K562 (cell line): ENCODE results near the gene GHRL. TPM values are rescaled to one million over a fixed set of nuclear protein-coding genes. Genes with fewer than 3 reads are reported as not detected.

Experiments used
- ATAC-seq: fragments of 200-7000 bp; cut with Tn5 transposase; 3 replicates; pipeline ENCODE4 v1.9.1; 2020; ENCODE audit warnings: moderate library complexity
- BruUV-seq: library from RNA; stranded (reverse); fragments of 400-500 nt; replicated peaks from 2 replicates; lab custom pipeline; 2021; lab: Mats Ljungman, UMichigan
- CTCF ChIA-PET: fragments of 300-600 bp; formaldehyde crosslinking; extraction: SDS; loops from one replicate; lab custom pipeline; 2021; ENCODE audit warnings: low intra/inter-chr PET ratio; lab: Yijun Ruan, JAX
- POLR2A ChIA-PET: fragments of 300-600, 350-650 bp; sonication (Branson Sonifier 250); formaldehyde crosslinking; extraction: SDS; loops from one replicate; lab custom pipeline; 2021; ENCODE audit warnings: antibody characterized with exemption, inconsistent platforms; lab: Yijun Ruan, JAX
- DNase-seq, 4 experiments: peaks; one replicate each; pipeline versions ENCODE4 v3.0.0 to v3.0.0-alpha.2; 2011 to 2018; ENCODE audit warnings: low spot score in 3 of 4, mixed read lengths in 3 of 4; ENCODE audit errors: extremely low read depth in 1 of 4
- FAIRE-seq: peaks from 2 replicates; lab custom pipeline; 2011; peaks lifted over from hg19 to GRCh38; lab: Jason Lieb, UNC
- H2AFZ ChIP-seq: 2 replicates; pipeline ENCODE4 v1.6.0; 2011; ENCODE audit warnings: low read depth, low read length, control low read depth, inconsistent platforms
- H3K27ac ChIP-seq: fragments of 200-600 bp; 3 replicates; pipeline ENCODE4 v1.8.0; 2011; ENCODE audit warnings: low read depth, mild to moderate bottlenecking, control low read depth, inconsistent platforms, low read length, moderate library complexity, mixed read lengths; ENCODE audit errors: extremely low read depth
- H3K27me3 ChIP-seq, 2 experiments: fragments of 300-600 bp in 1 of 2; 2 replicates in 1 of 2; 3 replicates in 1 of 2; pipeline versions ENCODE4 v1.6.0 to v1.8.0; 2011; ENCODE audit warnings: inconsistent platforms in 2 of 2, low read length in 2 of 2, mild to moderate bottlenecking in 1 of 2, mixed read lengths in 1 of 2, moderate library complexity in 1 of 2; ENCODE audit not compliant: control insufficient read depth in 2 of 2, insufficient read depth in 2 of 2
- H3K36me3 ChIP-seq: fragments of 300-600 bp; 3 replicates; pipeline ENCODE4 v1.8.0; 2011; ENCODE audit warnings: mild to moderate bottlenecking, low read length, inconsistent platforms; ENCODE audit not compliant: control insufficient read depth, insufficient read depth
- H3K4me1 ChIP-seq, 2 experiments: fragments of 200-600 bp in 1 of 2; replicated peaks in 1 of 2; 2 replicates in 1 of 2; 3 replicates in 1 of 2; pipeline versions ENCODE4 v1.5.1 to v1.8.0; 2011; ENCODE audit warnings: inconsistent platforms in 2 of 2, low read length in 2 of 2, mild to moderate bottlenecking in 1 of 2, mixed read lengths in 1 of 2, moderate library complexity in 1 of 2; ENCODE audit not compliant: control insufficient read depth in 2 of 2, insufficient read depth in 2 of 2
- H3K4me2 ChIP-seq: 2 replicates; pipeline ENCODE4 v1.6.1; 2011; ENCODE audit warnings: low read length, control low read depth, inconsistent platforms, mixed read lengths; ENCODE audit not compliant: insufficient read depth
- H3K4me3 ChIP-seq: fragments of 200-600 bp; sonication (generic), shearing (Covaris generic); 2 replicates; pipeline ENCODE4 v1.5.1; 2016; ENCODE audit warnings: control low read depth, inconsistent platforms
- H3K79me2 ChIP-seq: fragments of 200-600 bp; 3 replicates; pipeline ENCODE4 v1.8.0; 2011; ENCODE audit warnings: low read length, inconsistent platforms; ENCODE audit not compliant: control insufficient read depth, insufficient read depth
- H3K9ac ChIP-seq, 2 experiments: 2 replicates each; pipeline versions ENCODE4 v1.6.0 to v1.6.1; 2011; ENCODE audit warnings: low read depth in 2 of 2, low read length in 2 of 2, control low read depth in 1 of 2, inconsistent platforms in 1 of 2, mild to moderate bottlenecking in 1 of 2, mixed read lengths in 1 of 2; ENCODE audit not compliant: insufficient read depth in 1 of 2
- H3K9me1 ChIP-seq: one replicate; pipeline ENCODE4 v1.6.0; 2011; ENCODE audit warnings: inconsistent platforms, mild to moderate bottlenecking, low read length, moderate library complexity; ENCODE audit not compliant: control insufficient read depth, insufficient read depth
- H3K9me3 ChIP-seq: replicated peaks from 2 replicates; pipeline ENCODE4 v1.5.1; 2011; ENCODE audit warnings: low read depth, low read length, inconsistent platforms; ENCODE audit not compliant: control insufficient read depth, insufficient read depth
- H4K20me1 ChIP-seq: replicated peaks from 2 replicates; pipeline ENCODE4 v1.6.1; 2011; ENCODE audit warnings: low read length, inconsistent platforms, mixed read lengths; ENCODE audit not compliant: control insufficient read depth, insufficient read depth
- CREM ChIP-seq: IDR thresholded peaks from 2 replicates; pipeline ENCODE4 v1.6.1; 2014; ENCODE audit warnings: antibody characterized with exemption, low read depth
- E2F3 ChIP-seq: fragments of 250-450 bp; sonication (Bioruptor Pico); IDR thresholded peaks from 2 replicates; pipeline ENCODE4 v1.4.0; 2020; ENCODE audit warnings: mild to moderate bottlenecking
- GTF3C2 ChIP-seq: IDR thresholded peaks from 3 replicates; pipeline ENCODE4 v1.6.1; 2011; ENCODE audit warnings: borderline replicate concordance, mild to moderate bottlenecking, moderate library complexity; ENCODE audit not compliant: insufficient read length; ENCODE audit errors: extremely low read depth
- LARP7 ChIP-seq: fragments of 450-650 bp; IDR thresholded peaks from 2 replicates; pipeline ENCODE4 v1.6.1; 2016
- SRSF3 ChIP-seq: fragments of 200-400 bp; formaldehyde crosslinking; IDR thresholded peaks from 2 replicates; pipeline ENCODE4 v1.6.1; 2016; ENCODE audit warnings: mild to moderate bottlenecking, low read length, moderate library complexity; ENCODE audit not compliant: insufficient read depth
- STAT5A ChIP-seq: IDR thresholded peaks from 2 replicates; pipeline ENCODE4 v1.6.1; 2012; ENCODE audit warnings: low read length, inconsistent platforms, borderline replicate concordance
- SUPT5H ChIP-seq: fragments of 450-650 bp; IDR thresholded peaks from 2 replicates; pipeline ENCODE4 v1.6.1; 2016
- ZNF780A ChIP-seq: fragments of 250-450 bp; sonication (Bioruptor Pico); IDR thresholded peaks from 2 replicates; pipeline ENCODE4 v1.5.0; 2021; ENCODE audit warnings: mild to moderate bottlenecking
- WGBS: fragments of 100-300 bp; shearing (Covaris generic); methylation state at CpG from one replicate; pipeline ENCODE4 v1.1.6; 2016; ENCODE audit warnings: low coverage, mixed read lengths; ENCODE audit not compliant: insufficient coverage; ENCODE audit errors: missing lambda C conversion rate; 5-methylcytosine and 5-hydroxymethylcytosine counted together
- in situ Hi-C: fragments of 300-500 bp; cut with MboI; formaldehyde crosslinking; loops from 4 replicates; pipeline ENCODE4 v1.15.0; 2018; ENCODE audit warnings: inconsistent platforms, mixed read lengths
- intact Hi-C: fragments of 100-400 bp; cut with micrococcal nuclease; formaldehyde crosslinking; loops from 2 replicates; pipeline ENCODE4 v1.14.2; 2022
- polyA plus RNA-seq, 8 experiments: library from polyadenylated mRNA; depleted of rRNA in 4 of 8; stranded (reverse) in 5 of 8; unstranded in 3 of 8; fragments of >200 nt; fragmentation: Nextera tagmentation in 2 of 8; fragmentation: Illumina TruSeq in 1 of 8; extraction: Ambion mirVana in 2 of 8; extraction: Trizol in 1 of 8; gene quantifications; 2 replicates each; pipeline versions ENCODE4 v1.2.1 to v1.2.3, GENCODE V29; 2011 to 2014; ENCODE audit warnings: inconsistent platforms in 1 of 8, missing spikeins in 1 of 8
- total RNA-seq, 7 experiments: library from RNA; depleted of rRNA in 6 of 7; stranded (reverse); fragments of >200 nt in 6 of 7; fragmentation: Illumina TruSeq in 2 of 7; extraction: Trizol in 2 of 7; gene quantifications; 2 replicates each; pipeline versions ENCODE4 v1.2.1 to v1.2.3, GENCODE V29; 2011 to 2021; ENCODE audit warnings: low replicate concordance in 1 of 7

The GHRL gene
- total and polyA plus RNA-seq, 9 of the 15 experiments (the other 6 are each of a cell fraction or from before 2014, with no cell fraction given) = 0.08 to 0.29 (median 0.15) TPM; not detected in 5

- TF ChIP-seq SRSF3 = no peak
- no peak for TF ChIP-seq CREM
These were observed 17.8 kb upstream of the GHRL start (continued) for GRCh38 chr3:10310578-10310977.

GRCh38 chr3:10309736-10310135, 17.0 kb upstream of the GHRL start:
- in situ Hi-C loops = loop anchor here (25.0 kb wide), 1 partner anchor 797 kb away; no protein-coding TSS in a partner anchor
- Histone ChIP-seq H3K9ac (no peak overlapping the region), H3K4me1 (peaks cover 0 to 5% of the 10 kb centered on the region in 2 experiments; a peak in 2 of 5 replicates), H3K36me3 (peaks cover 93% of the 10 kb centered on the region), H3K27me3 (no peaks in the 10 kb centered on the region), H3K79me2 (no peaks in the 10 kb centered on the region), H3K4me3 (no peak overlapping the region), H4K20me1 (peaks cover 5% of the 10 kb centered on the region; the same call in 1 of the 2 replicates), H3K4me2 (no peak overlapping the region), H3K9me3 (no peaks in the 10 kb centered on the region), H3K27ac (no peak overlapping the region), H2AFZ (no peak overlapping the region), H3K9me1 (peaks cover 4% of the 10 kb centered on the region)
- POLR2A ChIA-PET = interaction anchor here (0.6 to 1.7 kb wide), 4 partner anchors 10 to 111 kb away, joined by 3 to 6 read pairs (median 4); partner anchors contain the start of gene SEC13
- CTCF ChIA-PET = no interaction called here
- FAIRE-seq (no peak), ATAC-seq (no peak), DNase-seq (no peak)
- intact Hi-C loops = no loop called here
- TF ChIP-seq ZNF780A (CRISPR knock-in tag) = no peak
- no peak for TF ChIP-seq SUPT5H
- no peak for TF ChIP-seq GTF3C2
- TF ChIP-seq STAT5A = no peak
- TF ChIP-seq E2F3 (CRISPR knock-in tag) = no peak
- no peak for TF ChIP-seq LARP7
- BruUV-seq = no TSS peak
- WGBS = 75% methylated on average over 4 of the region's 4 CpGs
